ENCODE results near the gene JPT2. TPM values are rescaled to one million over a fixed set of nuclear protein-coding genes. Genes with fewer than 3 reads are reported as not detected.

Gene JPT2
- total and polyA plus RNA-seq, 4 experiments from 2014 or later, result 4.8 to 43.1 (median 24.4) TPM

Small RNAs within 50 kb of the gene (microRNA-seq; reads per million reads assigned to microRNA genes)
- 0.96 reads per million for gene MIR3177 (ENCODE audit: borderline microRNAs expressed, borderline number of aligned reads, borderline replicate concordance)

Other genes with a start within 250 kb of the JPT2 start
- gene PERCC1, start 247.2 kb upstream of the JPT2 start, total RNA-seq, result under 1 TPM; 0.49 to 0.50 TPM
- not detected for gene PERCC1, start 247.2 kb upstream of the JPT2 start, polyA plus RNA-seq
- 10 to 100 TPM; 12.1 to 14.7 TPM for gene CCDC154, start 233.7 kb upstream of the JPT2 start, total RNA-seq
- gene CCDC154, start 233.7 kb upstream of the JPT2 start, polyA plus RNA-seq, result under 1 TPM in 1 of 2 donors, not detected in 1; 0.13 TPM
- 100 to 1,000 TPM; 105 to 111 TPM for gene CLCN7, start 203.3 kb upstream of the JPT2 start, total RNA-seq
- gene CLCN7, start 203.3 kb upstream of the JPT2 start, polyA plus RNA-seq, result 10 to 100 TPM; 18.1 to 29.6 TPM
- not detected for gene PTX4, start 189.3 kb upstream of the JPT2 start, total RNA-seq
- gene PTX4, start 189.3 kb upstream of the JPT2 start, polyA plus RNA-seq, result not detected
- gene TELO2, start 184.9 kb upstream of the JPT2 start, total RNA-seq, result 10 to 100 TPM; 55.3 to 56.0 TPM
- gene TELO2, start 184.9 kb upstream of the JPT2 start, polyA plus RNA-seq, result 10 to 100 TPM; 11.3 to 14.5 TPM
- 100 to 1,000 TPM; 124 to 125 TPM for gene TMEM204, start 144.6 kb upstream of the JPT2 start, total RNA-seq
- 10 to 100 TPM; 95.9 to 97.1 TPM for gene TMEM204, start 144.6 kb upstream of the JPT2 start, polyA plus RNA-seq
- 1 to 10 TPM; 5.5 to 7.3 TPM for gene IFT140, start 66.2 kb upstream of the JPT2 start, total RNA-seq
- gene IFT140, start 66.2 kb upstream of the JPT2 start, polyA plus RNA-seq, result 1 to 10 TPM; 3.3 to 3.8 TPM
- 10 to 100 TPM; 27.3 to 33.8 TPM for gene CRAMP1, start 65.9 kb upstream of the JPT2 start, total RNA-seq
- 1 to 10 TPM in 1 of 2 donors, under 1 TPM in 1; 0.55 to 5.1 TPM for gene CRAMP1, start 65.9 kb upstream of the JPT2 start, polyA plus RNA-seq
- gene MAPK8IP3, start 27.9 kb downstream of the JPT2 start, total RNA-seq, result 100 to 1,000 TPM; 238 to 248 TPM
- 1 to 10 TPM in 1 of 2 donors, under 1 TPM in 1; 0.86 to 4.6 TPM for gene MAPK8IP3, start 27.9 kb downstream of the JPT2 start, polyA plus RNA-seq
- 10 to 100 TPM; 84.2 to 88.6 TPM for gene NME3, start 93.3 kb downstream of the JPT2 start, total RNA-seq
- 10 to 100 TPM; 64.1 to 70.4 TPM for gene NME3, start 93.3 kb downstream of the JPT2 start, polyA plus RNA-seq
- gene EME2, start 94.5 kb downstream of the JPT2 start, total RNA-seq, result 10 to 100 TPM; 32.9 to 33.1 TPM
- 1 to 10 TPM in 1 of 2 donors, under 1 TPM in 1; 0.30 to 1.5 TPM for gene EME2, start 94.5 kb downstream of the JPT2 start, polyA plus RNA-seq
- 10 to 100 TPM; 57.6 to 67.3 TPM for gene MRPS34, start 94.9 kb downstream of the JPT2 start, total RNA-seq
- gene MRPS34, start 94.9 kb downstream of the JPT2 start, polyA plus RNA-seq, result 100 to 1,000 TPM; 138 to 151 TPM
- 100 to 1,000 TPM; 133 to 144 TPM for gene SPSB3, start 104.3 kb downstream of the JPT2 start, total RNA-seq
- 10 to 100 TPM; 56.6 to 72.9 TPM for gene SPSB3, start 104.3 kb downstream of the JPT2 start, polyA plus RNA-seq
- 10 to 100 TPM; 55.9 to 59.4 TPM for gene NUBP2, start 104.7 kb downstream of the JPT2 start, total RNA-seq
- gene NUBP2, start 104.7 kb downstream of the JPT2 start, polyA plus RNA-seq, result 10 to 100 TPM; 77.6 to 98.9 TPM
- under 1 TPM; 0.29 to 0.36 TPM for gene IGFALS, start 115.4 kb downstream of the JPT2 start, total RNA-seq
- gene IGFALS, start 115.4 kb downstream of the JPT2 start, polyA plus RNA-seq, result not detected
- gene HAGH, start 148.5 kb downstream of the JPT2 start, total RNA-seq, result 10 to 100 TPM; 73.7 to 77.8 TPM
- 10 to 100 TPM; 54.3 to 63.2 TPM for gene HAGH, start 148.5 kb downstream of the JPT2 start, polyA plus RNA-seq
- 1 to 10 TPM; 7.8 to 9.6 TPM for gene FAHD1, start 148.9 kb downstream of the JPT2 start, total RNA-seq
- gene FAHD1, start 148.9 kb downstream of the JPT2 start, polyA plus RNA-seq, result 10 to 100 TPM; 22.3 to 23.2 TPM
- not detected for gene MEIOB, start 193.9 kb downstream of the JPT2 start, total RNA-seq
- gene MEIOB, start 193.9 kb downstream of the JPT2 start, polyA plus RNA-seq, result not detected
- gene HS3ST6, start 240.1 kb downstream of the JPT2 start, total RNA-seq, result not detected
- gene HS3ST6, start 240.1 kb downstream of the JPT2 start, polyA plus RNA-seq, result not detected

Data from CD4-positive, alpha-beta memory T cell (primary cell).